ENCODE results near the gene SLC22A14. TPM values are rescaled to one million over a fixed set of nuclear protein-coding genes. Genes with fewer than 3 reads are reported as not detected.

SLC22A14 gene
- total and polyA plus RNA-seq, 2 experiments from 2014 or later = 0.12 to 0.43 TPM

DNA sequence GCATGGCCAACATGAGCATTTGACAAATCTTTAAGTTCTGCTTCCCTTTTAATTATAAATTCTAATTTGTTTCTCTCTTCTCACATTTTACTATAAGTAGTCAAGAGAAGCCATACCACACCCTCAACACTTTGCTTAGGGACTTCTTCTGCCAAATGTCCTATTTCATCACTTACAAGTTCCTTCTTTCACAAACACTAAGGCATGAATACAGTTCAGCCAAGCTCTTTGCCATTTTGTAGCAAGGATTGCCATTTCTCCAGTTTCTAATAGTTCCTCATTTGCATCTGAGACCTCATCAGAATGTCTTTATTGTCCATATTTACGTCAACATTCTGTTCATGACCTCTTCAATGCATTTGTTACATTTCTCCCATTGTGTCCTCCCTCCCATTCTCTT lies 29.4 kb downstream of the SLC22A14 start:
- H3K9me3 ChIP-seq (ENCODE audit: low read depth) = no peaks in the 10 kb centered on the region

DNA sequence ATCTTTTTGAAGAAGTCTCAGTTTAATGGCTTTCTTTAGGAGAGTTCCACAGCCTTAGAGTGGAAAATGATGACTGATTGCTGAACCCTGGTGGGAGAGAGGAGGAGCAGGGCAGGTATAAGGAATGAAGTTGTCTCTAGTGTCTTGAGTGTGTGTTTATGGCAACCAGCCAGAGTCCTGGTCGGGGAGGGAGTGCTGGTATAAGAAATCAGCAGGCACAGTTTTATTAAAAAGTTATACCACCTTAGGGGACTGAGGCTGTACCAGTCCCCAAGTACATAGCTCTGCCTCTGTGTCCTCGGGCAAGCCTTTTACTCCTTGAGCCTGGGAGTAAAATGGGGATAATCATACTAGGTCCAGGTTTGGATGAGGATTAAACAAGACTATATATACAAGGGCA lies 29.8 kb downstream of the SLC22A14 start:
- TF ChIP-seq, protein P1, sequence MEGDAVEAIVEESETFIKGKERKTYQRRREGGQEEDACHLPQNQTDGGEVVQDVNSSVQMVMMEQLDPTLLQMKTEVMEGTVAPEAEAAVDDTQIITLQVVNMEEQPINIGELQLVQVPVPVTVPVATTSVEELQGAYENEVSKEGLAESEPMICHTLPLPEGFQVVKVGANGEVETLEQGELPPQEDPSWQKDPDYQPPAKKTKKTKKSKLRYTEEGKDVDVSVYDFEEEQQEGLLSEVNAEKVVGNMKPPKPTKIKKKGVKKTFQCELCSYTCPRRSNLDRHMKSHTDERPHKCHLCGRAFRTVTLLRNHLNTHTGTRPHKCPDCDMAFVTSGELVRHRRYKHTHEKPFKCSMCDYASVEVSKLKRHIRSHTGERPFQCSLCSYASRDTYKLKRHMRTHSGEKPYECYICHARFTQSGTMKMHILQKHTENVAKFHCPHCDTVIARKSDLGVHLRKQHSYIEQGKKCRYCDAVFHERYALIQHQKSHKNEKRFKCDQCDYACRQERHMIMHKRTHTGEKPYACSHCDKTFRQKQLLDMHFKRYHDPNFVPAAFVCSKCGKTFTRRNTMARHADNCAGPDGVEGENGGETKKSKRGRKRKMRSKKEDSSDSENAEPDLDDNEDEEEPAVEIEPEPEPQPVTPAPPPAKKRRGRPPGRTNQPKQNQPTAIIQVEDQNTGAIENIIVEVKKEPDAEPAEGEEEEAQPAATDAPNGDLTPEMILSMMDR (IDR thresholded peaks at IDR 0.05; ENCODE audit: low read depth, low read length) = no peak
- Histone ChIP-seq H3K9me3 (ENCODE audit: low read depth) (no peaks in the 10 kb centered on the region), H3K4me1 (ENCODE audit: low read depth) (no peaks in the 10 kb centered on the region), H3K27ac (no peak overlapping the region), H3K36me3 (no peaks in the 10 kb centered on the region), H3K4me3 (no peak overlapping the region), H3K27me3 (no peaks in the 10 kb centered on the region)
- no peak for DNase-seq (ENCODE audit: low read depth in 1 of 2, low spot score in 1 of 2)

More for the DNA sequence above, 29.4 kb downstream of the SLC22A14 start:
- H3K4me3 ChIP-seq = no peak overlapping the region
- no peaks in the 10 kb centered on the region for H3K4me1 ChIP-seq (ENCODE audit: low read depth)
- no peaks in the 10 kb centered on the region for H3K27me3 ChIP-seq
- H3K36me3 ChIP-seq = no peaks in the 10 kb centered on the region
- no peak overlapping the region for H3K27ac ChIP-seq
- TF ChIP-seq, protein P1 (IDR thresholded peaks at IDR 0.05; ENCODE audit: low read depth, low read length) = no peak
- DNase-seq (ENCODE audit: low read depth in 1 of 2, low spot score in 1 of 2) = no peak

DNA sequence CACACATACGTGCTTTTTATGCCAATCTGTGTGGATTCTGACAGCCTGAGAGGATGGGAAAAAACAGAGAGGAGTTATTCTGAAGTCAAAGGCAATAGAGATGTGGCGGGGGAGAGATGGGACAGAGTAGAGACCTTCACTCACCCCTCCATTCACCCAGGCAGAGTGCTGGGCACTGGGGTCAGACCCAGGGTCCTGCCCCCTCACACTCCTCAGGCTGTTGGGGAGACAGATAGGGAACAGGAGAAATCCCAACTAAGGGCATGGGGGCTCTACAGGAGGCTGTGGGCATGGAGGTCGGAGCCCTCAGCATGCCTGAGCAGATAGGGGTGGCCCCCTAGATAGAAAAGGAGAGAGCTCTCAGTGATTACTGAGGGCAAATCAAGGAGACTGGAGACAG lies 30.3 kb downstream of the SLC22A14 start:
- Histone ChIP-seq H3K27ac (no peak overlapping the region), H3K36me3 (no peaks in the 10 kb centered on the region), H3K4me3 (no peak overlapping the region), H3K4me1 (ENCODE audit: low read depth) (no peaks in the 10 kb centered on the region), H3K27me3 (no peaks in the 10 kb centered on the region), H3K9me3 (ENCODE audit: low read depth) (no peaks in the 10 kb centered on the region)
- TF ChIP-seq, protein P1 (IDR thresholded peaks at IDR 0.05; ENCODE audit: low read depth, low read length) = no peak
- DNase-seq (ENCODE audit: low read depth in 1 of 2, low spot score in 1 of 2) = no peak

DNA sequence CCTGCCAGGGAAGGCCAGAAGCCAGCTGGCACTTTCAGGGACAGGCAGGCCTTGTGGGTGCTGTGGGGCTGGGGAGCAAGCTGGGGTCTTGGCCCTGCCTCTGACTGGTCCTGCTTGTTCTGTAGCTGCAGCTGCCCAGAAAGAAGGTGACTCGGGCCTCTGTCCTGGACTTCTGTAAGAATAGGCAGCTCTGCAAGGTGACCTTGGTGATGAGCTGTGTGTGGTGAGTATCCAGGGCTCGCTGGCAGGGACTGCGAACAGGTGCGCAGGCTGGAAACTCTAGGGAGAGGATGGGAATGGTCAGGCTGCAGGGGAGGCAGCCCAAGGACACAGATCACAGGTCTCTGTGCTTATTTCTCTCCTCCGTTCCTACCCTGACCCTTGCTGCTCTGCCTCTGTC lies 31.2 kb downstream of the SLC22A14 start:
- H3K27me3 ChIP-seq = no peaks in the 10 kb centered on the region
- H3K4me3 ChIP-seq = no peak overlapping the region
- no peak for DNase-seq (ENCODE audit: low read depth in 1 of 2, low spot score in 1 of 2)
- no peaks in the 10 kb centered on the region for H3K36me3 ChIP-seq
- no peak overlapping the region for H3K27ac ChIP-seq
- TF ChIP-seq, protein P1 (IDR thresholded peaks at IDR 0.05; ENCODE audit: low read depth, low read length) = no peak
- H3K9me3 ChIP-seq (ENCODE audit: low read depth) = no peaks in the 10 kb centered on the region
- H3K4me1 ChIP-seq (ENCODE audit: low read depth) = no peaks in the 10 kb centered on the region

DNA sequence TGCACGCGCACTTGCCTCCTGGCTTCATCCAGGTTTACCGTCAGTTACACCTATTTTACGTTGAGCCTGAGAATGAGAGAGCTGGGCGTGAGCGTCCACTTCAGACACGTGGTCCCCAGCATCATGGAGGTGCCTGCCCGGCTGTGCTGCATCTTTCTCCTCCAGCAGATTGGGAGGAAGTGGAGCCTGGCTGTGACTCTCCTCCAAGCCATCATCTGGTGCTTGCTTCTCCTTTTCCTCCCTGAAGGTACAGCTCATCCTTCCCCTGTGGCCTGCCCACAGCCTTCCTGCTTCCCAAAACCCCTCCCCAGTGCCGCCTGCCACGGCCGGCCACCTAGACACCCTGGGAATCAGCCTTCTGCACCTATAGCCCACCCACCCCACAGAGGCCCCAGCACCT lies 31.6 kb downstream of the SLC22A14 start:
- H3K4me3 ChIP-seq = no peak overlapping the region
- no peak for DNase-seq (ENCODE audit: low read depth in 1 of 2, low spot score in 1 of 2)
- no peaks in the 10 kb centered on the region for H3K36me3 ChIP-seq
- H3K4me1 ChIP-seq (ENCODE audit: low read depth) = no peaks in the 10 kb centered on the region
- TF ChIP-seq, protein P1 (IDR thresholded peaks at IDR 0.05; ENCODE audit: low read depth, low read length) = no peak
- H3K27me3 ChIP-seq = no peaks in the 10 kb centered on the region
- H3K9me3 ChIP-seq (ENCODE audit: low read depth) = no peaks in the 10 kb centered on the region
- H3K27ac ChIP-seq = no peak overlapping the region
